Chondrocyte (in vitro differentiated cells): ENCODE data around the gene ARHGDIB. TPM values are rescaled to one million over a fixed set of nuclear protein-coding genes. Genes with fewer than 3 reads are reported as not detected.

ENCODE experiments used
- DNase-seq: peaks from one replicate; pipeline ENCODE4 v3.0.0; 2021; ENCODE audit warnings: mixed read lengths, low spot score
- H3K27ac Mint-ChIP-seq: one replicate; pipeline ENCODE4 v1.8.0; 2021; ENCODE audit warnings: mild to moderate bottlenecking, moderate library complexity, mixed read lengths; ENCODE audit not compliant: unreplicated experiment
- H3K27me3 Mint-ChIP-seq: 2 replicates; pipeline ENCODE4 v1.8.0; 2021; ENCODE audit warnings: low read depth, mixed read lengths
- H3K36me3 Mint-ChIP-seq: 2 replicates; pipeline ENCODE4 v1.8.0; 2021; ENCODE audit warnings: low read depth, mixed read lengths
- H3K4me1 Mint-ChIP-seq: 2 replicates; pipeline ENCODE4 v1.8.0; 2021; ENCODE audit warnings: low read depth, mild to moderate bottlenecking, mixed read lengths
- H3K4me3 Mint-ChIP-seq: one replicate; pipeline ENCODE4 v1.8.0; 2021; ENCODE audit warnings: mild to moderate bottlenecking, moderate library complexity, mixed read lengths; ENCODE audit not compliant: unreplicated experiment
- H3K9me3 Mint-ChIP-seq: 2 replicates; pipeline ENCODE4 v1.8.0; 2021; ENCODE audit warnings: low read depth, mixed read lengths
- total RNA-seq: library from RNA; stranded (reverse); gene quantifications from 3 replicates; pipeline ENCODE4 v1.2.1, GENCODE V29; 2021
- TF ChIP-seq, protein P1 (sequence below): fragments of 200-600 bp; sonication (generic); IDR thresholded peaks from 2 replicates; pipeline ENCODE4 v1.5.0; 2021; ENCODE audit warnings: antibody characterized with exemption, mild to moderate bottlenecking, moderate library complexity

Gene ARHGDIB
- total RNA-seq, 1 donor from 2014 or later, result 5.2 TPM

DNA sequence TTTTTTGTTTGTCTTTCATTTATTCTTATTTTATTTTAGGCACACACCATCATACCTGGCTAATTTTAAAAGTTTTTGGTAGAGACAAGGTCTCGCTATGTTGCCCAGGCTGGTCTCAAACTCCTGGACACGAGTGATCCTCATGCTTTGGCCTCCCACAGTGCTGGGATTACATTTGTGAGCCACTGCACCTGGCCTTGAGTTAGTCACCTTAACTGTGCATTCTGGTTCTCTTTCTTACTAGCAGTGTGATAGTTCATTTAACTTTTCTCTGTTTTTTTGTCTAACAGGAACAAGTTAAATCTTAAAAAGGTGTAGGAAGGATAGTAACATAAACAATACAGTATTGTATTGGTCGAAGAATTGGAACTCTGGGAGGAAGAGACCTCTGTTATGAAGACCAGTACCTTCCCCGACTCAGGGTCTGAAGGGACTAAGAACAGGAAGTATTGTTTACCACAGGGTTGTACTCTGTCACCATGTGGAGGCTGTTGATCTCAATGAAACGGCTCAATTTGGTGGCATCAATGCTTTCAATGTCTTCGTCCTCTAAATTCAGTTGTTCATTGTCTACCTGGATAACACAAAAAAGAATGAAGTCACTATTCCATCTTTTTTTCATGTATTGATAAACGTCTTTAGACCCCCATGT is 40.8 kb downstream of the ARHGDIB start:
- H3K36me3 Mint-ChIP-seq, result no peaks in the 10 kb centered on the region
- no peak overlapping the region for H3K4me3 Mint-ChIP-seq
- H3K4me1 Mint-ChIP-seq, result no peaks in the 10 kb centered on the region
- no peaks in the 10 kb centered on the region for H3K9me3 Mint-ChIP-seq
- TF ChIP-seq, protein P1, sequence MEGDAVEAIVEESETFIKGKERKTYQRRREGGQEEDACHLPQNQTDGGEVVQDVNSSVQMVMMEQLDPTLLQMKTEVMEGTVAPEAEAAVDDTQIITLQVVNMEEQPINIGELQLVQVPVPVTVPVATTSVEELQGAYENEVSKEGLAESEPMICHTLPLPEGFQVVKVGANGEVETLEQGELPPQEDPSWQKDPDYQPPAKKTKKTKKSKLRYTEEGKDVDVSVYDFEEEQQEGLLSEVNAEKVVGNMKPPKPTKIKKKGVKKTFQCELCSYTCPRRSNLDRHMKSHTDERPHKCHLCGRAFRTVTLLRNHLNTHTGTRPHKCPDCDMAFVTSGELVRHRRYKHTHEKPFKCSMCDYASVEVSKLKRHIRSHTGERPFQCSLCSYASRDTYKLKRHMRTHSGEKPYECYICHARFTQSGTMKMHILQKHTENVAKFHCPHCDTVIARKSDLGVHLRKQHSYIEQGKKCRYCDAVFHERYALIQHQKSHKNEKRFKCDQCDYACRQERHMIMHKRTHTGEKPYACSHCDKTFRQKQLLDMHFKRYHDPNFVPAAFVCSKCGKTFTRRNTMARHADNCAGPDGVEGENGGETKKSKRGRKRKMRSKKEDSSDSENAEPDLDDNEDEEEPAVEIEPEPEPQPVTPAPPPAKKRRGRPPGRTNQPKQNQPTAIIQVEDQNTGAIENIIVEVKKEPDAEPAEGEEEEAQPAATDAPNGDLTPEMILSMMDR, result no peak
- no peak overlapping the region for H3K27ac Mint-ChIP-seq
- no peaks in the 10 kb centered on the region for H3K27me3 Mint-ChIP-seq
- no peak for DNase-seq

DNA sequence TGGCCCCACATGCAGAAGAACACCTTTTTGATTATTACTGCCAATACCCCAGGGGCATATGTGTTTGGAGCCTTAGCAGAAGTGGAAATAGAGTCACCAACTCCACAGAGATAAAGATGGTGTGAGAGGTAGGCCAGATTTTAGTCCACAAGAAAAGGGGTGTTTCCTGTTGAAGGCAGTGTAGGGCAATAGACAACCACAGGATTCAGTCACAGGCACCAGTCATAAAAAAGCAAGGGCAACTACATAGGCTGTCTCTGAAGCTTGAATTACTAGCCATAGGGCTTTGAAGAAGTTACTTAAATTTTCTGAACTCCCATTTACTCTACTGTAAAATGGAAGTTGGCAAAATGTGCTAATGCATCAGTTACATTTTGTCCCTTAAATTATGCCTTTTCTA is 41.9 kb downstream of the ARHGDIB start:
- H3K27ac Mint-ChIP-seq, result no peak overlapping the region
- no peaks in the 10 kb centered on the region for H3K27me3 Mint-ChIP-seq
- TF ChIP-seq, protein P1, result no peak
- H3K9me3 Mint-ChIP-seq, result no peaks in the 10 kb centered on the region
- no peaks in the 10 kb centered on the region for H3K36me3 Mint-ChIP-seq
- H3K4me1 Mint-ChIP-seq, result no peaks in the 10 kb centered on the region
- no peak for DNase-seq
- H3K4me3 Mint-ChIP-seq, result no peak overlapping the region

DNA sequence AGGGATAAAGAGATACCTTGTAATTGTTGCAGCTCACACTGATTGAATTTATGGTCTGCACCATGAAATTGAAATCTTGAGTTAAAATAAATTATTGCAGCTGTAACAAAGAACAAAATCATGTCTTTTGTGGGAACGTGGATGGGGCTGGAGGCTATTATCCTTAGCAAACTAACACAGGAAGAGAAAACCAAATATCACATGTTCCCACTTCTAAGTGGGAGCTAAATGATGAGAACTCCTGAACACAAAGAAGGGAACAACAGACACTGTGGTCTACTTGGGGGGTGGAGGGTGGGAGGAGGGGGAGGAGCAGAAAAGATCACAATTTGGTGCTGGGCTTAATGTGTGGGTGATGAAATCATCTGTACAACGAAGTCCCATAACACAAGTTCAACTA is 45.7 kb downstream of the ARHGDIB start:
- TF ChIP-seq, protein P1, result no peak

DNA sequence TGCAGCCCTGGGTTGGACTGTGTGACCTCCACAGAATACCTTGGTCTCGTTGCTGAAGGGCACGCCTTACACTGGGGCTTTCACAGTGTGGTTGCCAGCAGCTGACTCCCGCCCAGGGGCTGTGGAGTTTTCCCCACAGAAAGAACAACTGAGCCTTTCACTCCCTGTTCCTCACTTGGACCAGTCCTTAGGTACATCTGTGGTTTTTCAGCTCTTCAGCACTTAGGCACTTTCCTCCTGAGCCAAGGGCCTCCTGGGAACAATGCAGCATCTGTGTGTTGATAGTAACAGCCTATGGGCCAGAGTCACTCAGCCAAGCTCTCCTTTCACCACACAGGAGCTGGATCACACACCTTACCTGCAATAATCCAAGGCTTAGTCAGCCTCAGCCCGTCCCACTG is 48.0 kb downstream of the ARHGDIB start:
- peaks cover 19% of the 10 kb centered on the region for H3K4me1 Mint-ChIP-seq
- H3K27ac Mint-ChIP-seq, result no peak overlapping the region
- no peaks in the 10 kb centered on the region for H3K27me3 Mint-ChIP-seq
- no peak overlapping the region for H3K4me3 Mint-ChIP-seq
- no peaks in the 10 kb centered on the region for H3K36me3 Mint-ChIP-seq
- DNase-seq, result no peak
- H3K9me3 Mint-ChIP-seq, result no peaks in the 10 kb centered on the region
- TF ChIP-seq, protein P1, result no peak

More for the DNA sequence above, 45.7 kb downstream of the ARHGDIB start:
- no peak for DNase-seq
- Mint-ChIP-seq H3K4me3 (no peak overlapping the region), H3K4me1 (peaks cover 11% of the 10 kb centered on the region), H3K27me3 (no peaks in the 10 kb centered on the region), H3K27ac (no peak overlapping the region), H3K36me3 (no peaks in the 10 kb centered on the region), H3K9me3 (no peaks in the 10 kb centered on the region)

DNA sequence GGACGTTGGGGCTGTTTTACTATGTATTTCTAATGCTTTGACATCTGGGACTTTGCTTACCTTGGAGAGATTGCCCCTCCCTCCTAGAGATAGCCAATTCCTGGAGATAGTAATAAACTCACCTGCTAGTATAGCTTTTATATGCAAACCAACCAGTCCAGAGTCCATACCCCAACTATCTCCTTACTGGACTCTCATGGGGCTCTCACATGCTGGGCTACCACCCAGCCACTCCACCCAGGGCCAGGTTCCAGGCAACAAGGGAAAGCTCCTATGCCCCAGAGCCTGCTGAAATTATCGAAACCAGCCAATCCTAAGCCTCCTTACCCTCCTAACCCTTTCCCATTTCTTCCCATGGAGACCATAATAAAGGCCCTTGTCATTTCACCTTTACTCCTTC is 50.3 kb downstream of the ARHGDIB start:
- H3K36me3 Mint-ChIP-seq, result no peaks in the 10 kb centered on the region
- H3K4me1 Mint-ChIP-seq, result peaks cover 21% of the 10 kb centered on the region
- TF ChIP-seq, protein P1, result no peak
- H3K4me3 Mint-ChIP-seq, result no peak overlapping the region
- H3K9me3 Mint-ChIP-seq, result peaks cover under 1% of the 10 kb centered on the region
- no peak for DNase-seq
- H3K27ac Mint-ChIP-seq, result no peak overlapping the region
- H3K27me3 Mint-ChIP-seq, result no peaks in the 10 kb centered on the region
